Smooth muscle cell (in vitro differentiated cells): Measurements from ENCODE around the gene PALLD. TPM values are rescaled to one million over a fixed set of nuclear protein-coding genes. Genes with fewer than 3 reads are reported as not detected.

Experiments
- DNase-seq: peaks from one replicate; lab custom pipeline; 2025; ENCODE audit not compliant: unreplicated experiment; lab: John Stamatoyannopoulos, UW
- H2AFZ ChIP-seq: fragments of 200-600 bp; sonication (generic); 2 replicates; pipeline ENCODE4 v1.6.0; 2016; ENCODE audit warnings: antibody characterized with exemption, low read depth, mild to moderate bottlenecking
- H3F3A ChIP-seq: fragments of 200-600 bp; sonication (generic); 2 replicates; pipeline ENCODE4 v1.6.0; 2017; ENCODE audit warnings: antibody characterized with exemption, low read depth
- H3K27ac ChIP-seq: fragments of 200-600 bp; sonication (generic); 2 replicates; pipeline ENCODE4 v1.5.1; 2016; ENCODE audit warnings: low read depth, mild to moderate bottlenecking
- H3K27me3 ChIP-seq: fragments of 200-600 bp; sonication (generic); 2 replicates; pipeline ENCODE4 v1.6.1; 2016; ENCODE audit warnings: low read depth, mild to moderate bottlenecking
- H3K36me3 ChIP-seq: fragments of 200-600 bp; sonication (generic); 2 replicates; pipeline ENCODE4 v1.5.1; 2016; ENCODE audit warnings: low read depth
- H3K4me1 ChIP-seq: fragments of 200-600 bp; sonication (generic); 2 replicates; pipeline ENCODE4 v1.5.1; 2016; ENCODE audit warnings: low read depth
- H3K4me2 ChIP-seq: fragments of 200-600 bp; sonication (generic); 2 replicates; pipeline ENCODE4 v1.6.0; 2016; ENCODE audit warnings: mild to moderate bottlenecking
- H3K4me3 ChIP-seq: fragments of 200-600 bp; sonication (generic); 2 replicates; pipeline ENCODE4 v1.5.1; 2016; ENCODE audit warnings: mild to moderate bottlenecking
- H3K79me2 ChIP-seq: fragments of 200-600 bp; sonication (generic); 2 replicates; pipeline ENCODE4 v1.6.0; 2016; ENCODE audit warnings: low read depth, mild to moderate bottlenecking
- H3K9ac ChIP-seq: fragments of 200-600 bp; sonication (generic); 2 replicates; pipeline ENCODE4 v1.6.0; 2016; ENCODE audit warnings: low read depth
- H3K9me3 ChIP-seq: fragments of 200-600 bp; sonication (generic); replicated peaks from 2 replicates; pipeline ENCODE4 v1.5.1; 2016; ENCODE audit warnings: low read depth
- H4K20me1 ChIP-seq: fragments of 200-600 bp; sonication (generic); 2 replicates; pipeline ENCODE4 v1.6.0; 2016; ENCODE audit warnings: low read depth
- WGBS: methylation state at CpG from one replicate; pipeline ENCODE4 v1.1.7; 2016; ENCODE audit warnings: low lambda C conversion rate; 5-methylcytosine and 5-hydroxymethylcytosine counted together
- polyA plus RNA-seq: library from polyadenylated mRNA; unstranded; fragments of >200 nt; fragmentation: Nextera tagmentation; extraction: Ambion mirVana; gene quantifications from 2 replicates; pipeline ENCODE4 v1.2.1, GENCODE V29; 2016
- total RNA-seq: library from RNA; depleted of rRNA; stranded (reverse); fragments of >200 nt; gene quantifications from 2 replicates; pipeline ENCODE4 v1.2.3, GENCODE V29; 2014
- TF ChIP-seq, protein P1 (sequence below): fragments of 200-600 bp; sonication (generic); IDR thresholded peaks from 2 replicates; pipeline ENCODE4 v1.5.1; 2017; ENCODE audit warnings: borderline replicate concordance, mild to moderate bottlenecking, antibody characterized with exemption; ENCODE audit not compliant: insufficient read depth, poor library complexity, severe bottlenecking

PALLD gene
- total and polyA plus RNA-seq, 2 experiments from 2014 or later, result 354 to 415 TPM

- TF ChIP-seq, protein P1, sequence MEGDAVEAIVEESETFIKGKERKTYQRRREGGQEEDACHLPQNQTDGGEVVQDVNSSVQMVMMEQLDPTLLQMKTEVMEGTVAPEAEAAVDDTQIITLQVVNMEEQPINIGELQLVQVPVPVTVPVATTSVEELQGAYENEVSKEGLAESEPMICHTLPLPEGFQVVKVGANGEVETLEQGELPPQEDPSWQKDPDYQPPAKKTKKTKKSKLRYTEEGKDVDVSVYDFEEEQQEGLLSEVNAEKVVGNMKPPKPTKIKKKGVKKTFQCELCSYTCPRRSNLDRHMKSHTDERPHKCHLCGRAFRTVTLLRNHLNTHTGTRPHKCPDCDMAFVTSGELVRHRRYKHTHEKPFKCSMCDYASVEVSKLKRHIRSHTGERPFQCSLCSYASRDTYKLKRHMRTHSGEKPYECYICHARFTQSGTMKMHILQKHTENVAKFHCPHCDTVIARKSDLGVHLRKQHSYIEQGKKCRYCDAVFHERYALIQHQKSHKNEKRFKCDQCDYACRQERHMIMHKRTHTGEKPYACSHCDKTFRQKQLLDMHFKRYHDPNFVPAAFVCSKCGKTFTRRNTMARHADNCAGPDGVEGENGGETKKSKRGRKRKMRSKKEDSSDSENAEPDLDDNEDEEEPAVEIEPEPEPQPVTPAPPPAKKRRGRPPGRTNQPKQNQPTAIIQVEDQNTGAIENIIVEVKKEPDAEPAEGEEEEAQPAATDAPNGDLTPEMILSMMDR, result no peak
- Histone ChIP-seq H2AFZ (no peak overlapping the region), H3K9ac (no peak overlapping the region), H3F3A (peaks cover 49% of the 10 kb centered on the region), H3K27me3 (no peaks in the 10 kb centered on the region), H3K4me3 (no peak overlapping the region), H3K4me2 (peak overlapping the region; percentile 77), H4K20me1 (peaks cover 96% of the 10 kb centered on the region), H3K79me2 (peaks cover 100% of the 10 kb centered on the region), H3K4me1 (peaks cover 72% of the 10 kb centered on the region), H3K27ac (peak overlapping the region; percentile 96), H3K36me3 (no peaks in the 10 kb centered on the region), H3K9me3 (no peaks in the 10 kb centered on the region)
- 70% methylated on average over 4 of the region's 4 CpGs for WGBS
- DNase-seq, result no peak
These were observed 349.6 kb downstream of the PALLD start for GRCh38 chr4:168846414-168846813.

DNA sequence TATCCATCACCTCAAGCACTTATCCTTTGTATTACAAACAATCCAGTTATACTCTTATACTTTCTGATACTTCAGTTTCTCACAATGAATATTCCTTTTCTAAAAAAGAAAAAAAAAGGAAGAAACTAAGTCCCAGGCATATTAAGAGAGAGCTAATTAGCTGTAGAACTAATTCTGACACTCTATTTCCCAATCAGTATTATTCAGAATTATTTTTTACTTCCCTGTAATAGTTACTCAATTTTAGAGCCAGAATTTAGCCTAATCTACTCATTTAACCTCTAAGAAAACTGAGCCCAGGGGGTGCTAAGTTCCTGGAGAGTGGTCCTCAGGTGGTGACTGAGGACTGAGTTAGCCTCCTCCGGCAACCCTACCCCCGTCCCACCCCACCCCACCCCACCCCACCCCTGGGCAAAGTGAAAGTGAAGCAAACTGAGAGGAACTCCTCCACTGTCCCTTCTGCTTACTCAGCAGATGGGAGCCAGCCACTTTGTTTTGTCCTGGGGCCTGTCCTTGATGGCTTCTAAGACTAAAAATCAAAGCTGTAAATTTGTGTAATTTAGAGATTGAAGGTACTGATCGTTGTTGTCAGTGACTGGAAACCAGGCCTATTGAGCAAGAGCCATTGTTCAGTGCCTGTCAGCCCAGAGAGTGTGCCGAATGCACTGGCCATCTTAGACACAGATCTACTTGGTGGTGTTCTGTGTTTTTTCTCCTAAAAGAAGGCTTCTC is 351.1 kb downstream of the PALLD start:
- Histone ChIP-seq H3K79me2 (peaks cover 100% of the 10 kb centered on the region), H3K4me3 (peak overlapping the region; percentile 3), H3K4me1 (peaks cover 64% of the 10 kb centered on the region), H4K20me1 (peaks cover 96% of the 10 kb centered on the region), H2AFZ (no peak overlapping the region), H3K36me3 (no peaks in the 10 kb centered on the region), H3K27me3 (no peaks in the 10 kb centered on the region), H3K4me2 (peak overlapping the region; percentile 77), H3K9ac (peak overlapping the region; percentile 18), H3K27ac (peak overlapping the region; percentile 96), H3F3A (peaks cover 48% of the 10 kb centered on the region), H3K9me3 (no peaks in the 10 kb centered on the region)
- TF ChIP-seq, protein P1, result no peak
- WGBS, result 6% methylated on average over 4 of the region's 4 CpGs
- no peak for DNase-seq

DNA sequence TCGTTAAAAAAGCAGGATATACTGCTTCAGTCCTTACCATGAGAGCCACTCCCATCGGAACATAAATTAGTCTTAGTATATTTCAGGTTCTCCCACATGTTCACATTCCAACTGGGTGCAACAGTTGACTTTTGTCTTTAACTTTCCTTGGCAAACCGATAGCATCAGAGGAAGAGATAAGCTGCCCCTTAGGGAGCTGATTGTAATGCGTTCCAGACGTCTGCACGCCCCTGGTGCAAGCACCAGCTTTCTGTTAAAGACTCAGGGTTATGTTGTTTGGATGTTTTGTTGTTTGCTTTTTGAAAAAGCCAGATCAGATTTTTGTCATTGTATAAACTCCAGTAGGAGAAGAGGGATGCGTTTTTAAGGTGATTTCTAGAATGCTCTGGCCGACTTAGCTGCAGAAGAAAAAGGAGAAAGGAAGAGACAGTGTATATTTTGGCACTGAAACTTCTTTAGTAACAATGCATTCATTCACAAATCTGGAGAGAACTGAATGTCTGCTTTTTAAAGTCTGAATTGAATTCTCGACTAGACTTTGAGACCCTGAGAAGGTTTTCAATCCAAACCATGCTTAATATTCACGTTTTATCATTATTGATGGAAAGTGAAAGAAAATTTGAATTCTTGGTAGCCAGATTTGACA is 352.3 kb downstream of the PALLD start:
- Histone ChIP-seq H3K4me1 (peaks cover 58% of the 10 kb centered on the region), H3K9ac (peak overlapping the region; percentile 18), H3K9me3 (no peaks in the 10 kb centered on the region), H4K20me1 (peaks cover 96% of the 10 kb centered on the region), H3K4me3 (peak overlapping the region; percentile 0), H3F3A (peaks cover 51% of the 10 kb centered on the region), H3K79me2 (peaks cover 100% of the 10 kb centered on the region), H3K27ac (peak overlapping the region; percentile 96), H3K36me3 (no peaks in the 10 kb centered on the region), H3K4me2 (peak overlapping the region; percentile 77), H2AFZ (no peak overlapping the region), H3K27me3 (no peaks in the 10 kb centered on the region)
- no peak for DNase-seq
- TF ChIP-seq, protein P1, result no peak
- 13% methylated on average over 10 of the region's 10 CpGs for WGBS

- H3K4me3 ChIP-seq, result no peak overlapping the region
- H3K4me1 ChIP-seq, result peaks cover 50% of the 10 kb centered on the region
- 46% methylated on average over 3 of the region's 3 CpGs for WGBS
- peak overlapping the region; percentile 96 for H3K27ac ChIP-seq
- no peak overlapping the region for H3K9ac ChIP-seq
- no peak overlapping the region for H2AFZ ChIP-seq
- H3K9me3 ChIP-seq, result no peaks in the 10 kb centered on the region
- peak overlapping the region; percentile 77 for H3K4me2 ChIP-seq
- peaks cover 100% of the 10 kb centered on the region for H3K79me2 ChIP-seq
- H3K36me3 ChIP-seq, result no peaks in the 10 kb centered on the region
- DNase-seq, result no peak
- TF ChIP-seq, protein P1, result no peak
- peaks cover 96% of the 10 kb centered on the region for H4K20me1 ChIP-seq
- H3K27me3 ChIP-seq, result no peaks in the 10 kb centered on the region
- H3F3A ChIP-seq, result peaks cover 48% of the 10 kb centered on the region
These were observed 353.1 kb downstream of the PALLD start for GRCh38 chr4:168849997-168850396.
